Chondrocyte (in vitro differentiated cells): Measurements from ENCODE around the gene CHL1. TPM values are rescaled to one million over a fixed set of nuclear protein-coding genes. Genes with fewer than 3 reads are reported as not detected.

Experiments
- DNase-seq: peaks from one replicate; pipeline ENCODE4 v3.0.0; 2021; ENCODE audit warnings: mixed read lengths, low spot score
- H3K27ac Mint-ChIP-seq: one replicate; pipeline ENCODE4 v1.8.0; 2021; ENCODE audit warnings: mild to moderate bottlenecking, moderate library complexity, mixed read lengths; ENCODE audit not compliant: unreplicated experiment
- H3K27me3 Mint-ChIP-seq: 2 replicates; pipeline ENCODE4 v1.8.0; 2021; ENCODE audit warnings: low read depth, mixed read lengths
- H3K36me3 Mint-ChIP-seq: 2 replicates; pipeline ENCODE4 v1.8.0; 2021; ENCODE audit warnings: low read depth, mixed read lengths
- H3K4me1 Mint-ChIP-seq: 2 replicates; pipeline ENCODE4 v1.8.0; 2021; ENCODE audit warnings: low read depth, mild to moderate bottlenecking, mixed read lengths
- H3K4me3 Mint-ChIP-seq: one replicate; pipeline ENCODE4 v1.8.0; 2021; ENCODE audit warnings: mild to moderate bottlenecking, moderate library complexity, mixed read lengths; ENCODE audit not compliant: unreplicated experiment
- H3K9me3 Mint-ChIP-seq: 2 replicates; pipeline ENCODE4 v1.8.0; 2021; ENCODE audit warnings: low read depth, mixed read lengths
- total RNA-seq: library from RNA; stranded (reverse); gene quantifications from 3 replicates; pipeline ENCODE4 v1.2.1, GENCODE V29; 2021
- TF ChIP-seq, protein P1 (sequence below): fragments of 200-600 bp; sonication (generic); IDR thresholded peaks from 2 replicates; pipeline ENCODE4 v1.5.0; 2021; ENCODE audit warnings: antibody characterized with exemption, mild to moderate bottlenecking, moderate library complexity

Gene CHL1
- total RNA-seq, 1 donor from 2014 or later: not detected

DNA sequence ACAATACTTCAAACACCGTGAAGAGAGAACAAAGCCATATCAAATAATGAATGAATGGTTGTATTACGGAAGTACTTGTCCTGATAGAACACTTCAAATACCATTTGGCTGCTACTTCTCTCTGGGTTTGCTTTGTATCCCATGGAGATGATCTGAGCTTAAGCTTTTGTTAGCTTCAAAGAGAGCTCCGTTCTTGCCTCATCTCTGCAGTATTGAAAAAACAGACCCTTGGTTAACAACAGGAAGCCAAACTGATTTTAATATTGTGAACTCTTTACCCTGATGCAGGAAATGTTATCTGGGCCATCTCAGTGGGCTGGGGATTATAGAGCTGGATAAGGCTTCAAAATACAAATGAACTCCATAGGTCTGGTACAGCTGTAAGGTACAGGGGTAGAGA lies 101.0 kb downstream of the CHL1 start:
- DNase-seq: no peak
- no peak overlapping the region for H3K27ac Mint-ChIP-seq
- TF ChIP-seq, protein P1, sequence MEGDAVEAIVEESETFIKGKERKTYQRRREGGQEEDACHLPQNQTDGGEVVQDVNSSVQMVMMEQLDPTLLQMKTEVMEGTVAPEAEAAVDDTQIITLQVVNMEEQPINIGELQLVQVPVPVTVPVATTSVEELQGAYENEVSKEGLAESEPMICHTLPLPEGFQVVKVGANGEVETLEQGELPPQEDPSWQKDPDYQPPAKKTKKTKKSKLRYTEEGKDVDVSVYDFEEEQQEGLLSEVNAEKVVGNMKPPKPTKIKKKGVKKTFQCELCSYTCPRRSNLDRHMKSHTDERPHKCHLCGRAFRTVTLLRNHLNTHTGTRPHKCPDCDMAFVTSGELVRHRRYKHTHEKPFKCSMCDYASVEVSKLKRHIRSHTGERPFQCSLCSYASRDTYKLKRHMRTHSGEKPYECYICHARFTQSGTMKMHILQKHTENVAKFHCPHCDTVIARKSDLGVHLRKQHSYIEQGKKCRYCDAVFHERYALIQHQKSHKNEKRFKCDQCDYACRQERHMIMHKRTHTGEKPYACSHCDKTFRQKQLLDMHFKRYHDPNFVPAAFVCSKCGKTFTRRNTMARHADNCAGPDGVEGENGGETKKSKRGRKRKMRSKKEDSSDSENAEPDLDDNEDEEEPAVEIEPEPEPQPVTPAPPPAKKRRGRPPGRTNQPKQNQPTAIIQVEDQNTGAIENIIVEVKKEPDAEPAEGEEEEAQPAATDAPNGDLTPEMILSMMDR: no peak
- H3K9me3 Mint-ChIP-seq: peaks cover 5% of the 10 kb centered on the region
- peaks cover 2% of the 10 kb centered on the region for H3K27me3 Mint-ChIP-seq
- H3K4me3 Mint-ChIP-seq: no peak overlapping the region
- no peaks in the 10 kb centered on the region for H3K4me1 Mint-ChIP-seq
- H3K36me3 Mint-ChIP-seq: no peaks in the 10 kb centered on the region

DNA sequence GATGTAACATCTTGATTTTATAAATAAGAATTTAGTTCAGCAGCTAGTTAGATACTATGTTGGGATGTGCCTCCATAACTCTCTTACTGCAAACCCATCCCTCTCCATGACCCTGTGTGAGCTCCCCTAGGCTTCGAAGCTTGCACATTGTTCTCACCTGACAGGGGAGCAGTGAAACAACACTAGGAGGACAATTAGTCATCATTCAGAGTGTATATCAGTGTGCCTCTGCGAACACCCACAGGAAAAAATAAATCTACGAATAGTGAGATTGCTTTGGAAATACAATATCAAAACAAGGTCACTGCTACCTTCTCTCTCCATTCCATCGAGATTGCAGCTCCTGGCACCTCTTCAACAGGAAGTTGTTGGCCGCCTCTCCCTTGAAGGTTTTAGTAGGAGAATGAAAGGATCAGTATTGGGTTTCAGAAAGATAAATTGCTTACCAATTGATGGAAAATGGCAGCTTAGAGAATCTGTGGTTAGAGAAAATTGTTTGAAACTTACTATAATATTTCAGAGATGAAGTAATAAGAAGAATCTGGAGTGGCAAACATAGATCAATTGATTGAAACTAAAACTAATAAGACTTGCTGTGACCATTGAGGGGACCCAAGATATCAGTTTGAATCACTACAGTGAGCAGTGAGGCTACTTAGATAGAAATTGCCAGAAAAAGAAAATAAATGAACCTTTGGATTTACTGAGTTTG lies 103.2 kb downstream of the CHL1 start:
- TF ChIP-seq, protein P1: no peak
- no peak for DNase-seq
- no peaks in the 10 kb centered on the region for H3K36me3 Mint-ChIP-seq
- H3K27me3 Mint-ChIP-seq: peaks cover 3% of the 10 kb centered on the region
- no peak overlapping the region for H3K4me3 Mint-ChIP-seq
- H3K9me3 Mint-ChIP-seq: peaks cover 15% of the 10 kb centered on the region
- no peak overlapping the region for H3K27ac Mint-ChIP-seq
- H3K4me1 Mint-ChIP-seq: no peaks in the 10 kb centered on the region

DNA sequence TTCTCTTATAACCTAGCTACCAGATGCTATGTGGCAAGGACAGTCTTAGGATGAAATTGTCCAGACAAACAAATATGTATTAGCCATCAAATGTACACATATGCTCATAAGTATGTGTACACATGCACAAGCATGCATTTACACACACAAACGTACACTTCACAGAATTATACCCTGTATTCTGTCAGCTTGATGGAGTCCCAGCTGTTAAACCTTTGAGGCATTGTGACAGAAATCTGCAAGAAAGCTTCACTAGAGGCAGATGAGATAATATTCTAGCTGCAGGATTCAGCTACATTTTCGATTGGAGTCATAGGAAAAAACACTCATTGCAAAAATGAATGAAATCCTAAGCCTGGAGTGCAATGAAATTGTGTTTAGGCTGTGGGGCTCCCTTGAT lies 110.6 kb downstream of the CHL1 start:
- H3K4me1 Mint-ChIP-seq: no peaks in the 10 kb centered on the region
- no peaks in the 10 kb centered on the region for H3K36me3 Mint-ChIP-seq
- H3K27me3 Mint-ChIP-seq: peaks cover 3% of the 10 kb centered on the region
- H3K9me3 Mint-ChIP-seq: peaks cover 14% of the 10 kb centered on the region
- no peak overlapping the region for H3K4me3 Mint-ChIP-seq
- no peak overlapping the region for H3K27ac Mint-ChIP-seq
- DNase-seq: no peak
- TF ChIP-seq, protein P1: no peak

DNA sequence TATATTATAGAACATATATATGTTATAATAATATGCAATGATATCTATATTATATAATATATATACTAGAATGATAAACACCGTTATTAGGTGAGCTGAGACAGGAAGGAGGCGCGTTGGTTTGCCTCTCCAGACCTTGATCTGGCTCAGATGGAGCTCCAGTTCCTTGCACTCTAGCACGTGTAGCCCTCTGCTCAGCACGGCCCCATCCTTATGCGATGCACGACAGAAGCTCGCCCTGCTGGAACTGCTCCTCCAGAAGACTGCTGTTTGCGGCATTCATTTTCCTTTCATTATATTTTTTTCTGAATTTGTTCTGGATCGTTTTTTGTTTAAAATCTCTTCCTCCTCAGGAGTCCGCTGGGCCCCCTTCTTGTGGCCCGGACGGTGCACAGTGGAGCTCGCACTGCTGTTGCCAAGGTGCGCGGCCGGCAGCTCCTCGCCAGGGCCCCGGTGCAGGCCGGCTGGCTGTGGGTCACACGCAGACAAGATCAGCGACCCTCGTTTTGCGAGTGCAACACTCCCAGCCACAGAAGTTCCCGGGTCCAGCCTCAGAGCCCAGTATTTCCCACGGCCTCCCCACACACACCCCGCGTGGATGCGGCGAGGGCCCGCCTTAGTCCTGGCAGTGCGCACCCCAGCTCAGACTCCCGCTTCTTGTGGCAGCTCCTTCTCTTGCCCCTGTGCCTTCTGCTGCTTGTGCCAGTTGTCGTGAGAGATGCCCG lies 112.2 kb downstream of the CHL1 start:
- H3K27ac Mint-ChIP-seq: no peak overlapping the region
- no peak overlapping the region for H3K4me3 Mint-ChIP-seq
- no peaks in the 10 kb centered on the region for H3K9me3 Mint-ChIP-seq
- DNase-seq: peak; percentile 89
- peaks cover 3% of the 10 kb centered on the region for H3K27me3 Mint-ChIP-seq
- TF ChIP-seq, protein P1: no peak
- no peaks in the 10 kb centered on the region for H3K36me3 Mint-ChIP-seq
- no peaks in the 10 kb centered on the region for H3K4me1 Mint-ChIP-seq

DNA sequence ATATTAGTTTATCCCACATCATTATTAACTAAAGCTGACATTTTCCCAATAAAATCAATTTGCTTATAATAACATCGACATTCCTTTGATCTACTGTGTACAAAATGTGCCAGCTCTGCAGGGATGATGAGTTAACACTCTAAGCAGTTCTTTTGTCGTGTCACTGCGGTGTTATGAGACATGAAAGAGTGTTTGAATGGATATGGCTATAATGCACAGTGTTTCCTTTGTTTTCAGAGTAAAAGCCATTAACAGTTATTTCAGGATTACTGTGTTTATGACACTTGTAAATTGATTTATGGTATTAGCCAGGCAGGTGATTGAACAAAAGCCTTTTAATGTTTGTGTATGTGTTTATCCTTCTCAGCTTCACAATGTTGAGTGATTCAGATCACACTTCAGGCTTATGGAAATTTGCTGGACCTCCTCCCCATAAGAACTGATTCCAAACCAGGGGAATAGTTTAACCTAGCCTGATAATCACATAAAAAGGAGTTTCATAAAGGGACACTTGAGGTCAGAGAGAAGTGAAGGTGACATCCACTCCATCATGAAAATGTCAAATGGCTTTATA lies 115.7 kb downstream of the CHL1 start:
- Mint-ChIP-seq H3K36me3 (no peaks in the 10 kb centered on the region), H3K4me1 (no peaks in the 10 kb centered on the region), H3K27ac (no peak overlapping the region), H3K27me3 (peaks cover 2% of the 10 kb centered on the region), H3K9me3 (peaks cover 2% of the 10 kb centered on the region), H3K4me3 (no peak overlapping the region)
- TF ChIP-seq, protein P1: no peak
- DNase-seq: no peak
